HG03457 (cell line): ENCODE results near the gene PCDHGB1.
A peak's percentile ranks its signal among the peaks of the same experiment; 100 is the strongest.
"Not testable (repeated sequence)": the region's sequence is repeated elsewhere in the genome, so short reads cannot be mapped to it uniquely, and the experiment has no call there.

Experiments used
- ATAC-seq: cut with Tn5 transposase; IDR thresholded peaks from one replicate; pipeline ENCODE4 v1.9.1; 2021; ENCODE audit warnings: moderate number of reproducible peaks; ENCODE audit not compliant: unreplicated experiment

Gene PCDHGB1

GRCh38 chr5:141349917-141350619, at the start of gene PCDHGB1:
TSS of gene PCDHGB1 (plus strand) at chr5:141350099. CDS start at chr5:141350261, 162 bp downstream.
- ATAC-seq, result no peak

GRCh38 chr5:141303756-141304155, 46.1 kb upstream of the PCDHGB1 start, which contains the start of gene SLC25A2:
TSS of gene SLC25A2 (minus strand) at chr5:141304049. CDS start at chr5:141303865, 184 bp downstream.
- ATAC-seq, result no peak

GRCh38 chr5:141306630-141307029, 43.3 kb upstream of the PCDHGB1 start:
- no peak for ATAC-seq

GRCh38 chr5:141313711-141314110, 36.2 kb upstream of the PCDHGB1 start:
- no peak for ATAC-seq

GRCh38 chr5:141316963-141317362, 32.9 kb upstream of the PCDHGB1 start:
- ATAC-seq, result not testable (repeated sequence)

- ATAC-seq, result no peak
Measured at GRCh38 chr5:141319202-141319601, 30.7 kb upstream of the PCDHGB1 start.

- ATAC-seq, result no peak
Measured at GRCh38 chr5:141319699-141320098, 30.2 kb upstream of the PCDHGB1 start.

- ATAC-seq, result peak; percentile 93
Measured at GRCh38 chr5:141320225-141321169, 29.4 kb upstream of the PCDHGB1 start, which contains the start of gene TAF7. TSS of gene TAF7 (minus strand) at chr5:141320784. CDS start at chr5:141320044, 740 bp downstream.

- ATAC-seq, result no peak
Measured at GRCh38 chr5:141322261-141322660, 27.6 kb upstream of the PCDHGB1 start.

GRCh38 chr5:141326088-141326854, 23.6 kb upstream of the PCDHGB1 start:
- peak; percentile 82 for ATAC-seq

- ATAC-seq, result no peak
Measured at GRCh38 chr5:141328231-141328630, 21.7 kb upstream of the PCDHGB1 start.

- ATAC-seq, result no peak
Measured at GRCh38 chr5:141330299-141331080, 19.4 kb upstream of the PCDHGB1 start, which contains the start of gene PCDHGA1. TSS of gene PCDHGA1 (plus strand) at chr5:141330514.

GRCh38 chr5:141332571-141332970, 17.3 kb upstream of the PCDHGB1 start:
- not testable (repeated sequence) for ATAC-seq

GRCh38 chr5:141338538-141339306, 11.2 kb upstream of the PCDHGB1 start, which contains the start of gene PCDHGA2:
TSS of gene PCDHGA2 (plus strand) at chr5:141338760.
- no peak for ATAC-seq

GRCh38 chr5:141340781-141341354, 9.0 kb upstream of the PCDHGB1 start:
- ATAC-seq, result not testable (repeated sequence)

GRCh38 chr5:141342773-141343172, 7.1 kb upstream of the PCDHGB1 start:
- ATAC-seq, result no peak

- no peak for ATAC-seq
Measured at GRCh38 chr5:141343242-141343952, 6.5 kb upstream of the PCDHGB1 start, which contains the start of gene PCDHGA3. TSS of gene PCDHGA3 (plus strand) at chr5:141343829. CDS start at chr5:141344034, 205 bp downstream.

GRCh38 chr5:141343953-141344463, 5.9 kb upstream of the PCDHGB1 start:
- no peak for ATAC-seq
